ENCODE measurements around the gene IRAK1. TPM values are rescaled to one million over a fixed set of nuclear protein-coding genes. Genes with fewer than 3 reads are reported as not detected.

The IRAK1 gene
- total and polyA plus RNA-seq, 2 of the 8 experiments (the other 6 are each of a cell fraction or from before 2014, with no cell fraction given): 26.6 to 41.7 TPM

DNA sequence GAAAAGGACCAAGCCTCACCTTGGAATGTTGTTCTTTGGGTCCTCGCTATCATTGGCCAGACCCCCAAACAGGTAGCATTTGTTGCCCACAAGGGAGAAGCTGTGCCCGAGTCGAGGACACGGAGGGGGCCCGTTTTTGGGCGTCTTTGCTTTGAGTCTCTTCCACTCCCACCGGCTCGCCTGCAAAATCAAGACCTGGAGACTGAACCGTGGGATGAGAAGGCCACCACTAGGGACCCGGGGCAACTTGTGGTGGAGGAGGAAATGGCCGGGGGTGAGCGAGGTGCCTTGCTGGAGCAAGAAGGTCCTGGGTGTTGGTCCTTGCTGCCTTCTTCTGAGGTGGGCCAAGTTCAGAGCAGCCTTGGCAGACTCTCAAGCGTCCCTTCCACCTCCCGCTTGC is 55.6 kb downstream of the IRAK1 start:
- H3K4me3 ChIP-seq (ENCODE audit: extremely low read depth in 1 of 4, insufficient read depth in 2 of 4, low read depth in 3 of 4, low read length in 4 of 4): no peak overlapping the region
- H2BK15ac ChIP-seq (ENCODE audit: low read length): no peak overlapping the region
- no peak overlapping the region for H2BK12ac ChIP-seq (ENCODE audit: low read depth, low read length)
- peaks cover 8 to 46% (median 29%) of the 10 kb centered on the region in 4 experiments for H3K36me3 ChIP-seq (ENCODE audit: control insufficient read depth in 2 of 4, insufficient read depth in 4 of 4, low read length in 3 of 4)
- no peak overlapping the region for H4K5ac ChIP-seq (ENCODE audit: insufficient read length, low read depth, low read length)
- H2AFZ ChIP-seq (ENCODE audit: low read length): no peak overlapping the region
- H3K56ac ChIP-seq (replicated peaks; ENCODE audit: insufficient read length, low read depth, low read length): no peak overlapping the region
- H3K4ac ChIP-seq (replicated peaks; ENCODE audit: insufficient read length, low read depth, low read length): no peak overlapping the region
- no peak for DNase-seq (ENCODE audit: low read depth in 1 of 2, low spot score in 2 of 2)
- no peaks in the 10 kb centered on the region for H3K9me3 ChIP-seq (ENCODE audit: insufficient read depth in 2 of 2, low read depth in 1 of 2, low read length in 1 of 2)
- no peak overlapping the region for H2BK5ac ChIP-seq (ENCODE audit: low read depth, low read length)
- H3K4me2 ChIP-seq (ENCODE audit: insufficient read depth in 1 of 2, low read depth in 2 of 2, low read length in 2 of 2): no peak overlapping the region
- H3K27me3 ChIP-seq (replicated peaks in 1 of 4; ENCODE audit: control insufficient read depth in 3 of 4, extremely low read depth in 1 of 4, insufficient read depth in 3 of 4, low read length in 3 of 4): no peaks in the 10 kb centered on the region
- FAIRE-seq: no peak
- no peak overlapping the region for H3K18ac ChIP-seq (ENCODE audit: extremely low read depth, low read length)
- ChIA-PET CTCF (ENCODE audit: partially characterized antibody) (interaction anchor here (0.9 to 11.2 kb wide), 2 partner anchors 16 to 24 kb away, joined by 6 to 102 read pairs; partner anchors contain the start of gene RENBP), POLR2A (ENCODE audit: partially characterized antibody) (interaction anchor here (1.1 to 1.2 kb wide), 3 partner anchors 12 to 63 kb away, joined by 3 read pairs; partner anchors contain the start of gene RENBP)
- no peak overlapping the region for H3K9ac ChIP-seq (replicated peaks in 1 of 4; ENCODE audit: extremely low read depth in 1 of 4, low read depth in 3 of 4, low read length in 3 of 4)
- H3K79me2 ChIP-seq (ENCODE audit: control insufficient read depth in 1 of 2, insufficient read depth in 2 of 2, low read length in 2 of 2): peaks cover 36 to 69% of the 10 kb centered on the region in 2 experiments
- no peak overlapping the region for H3K23ac ChIP-seq (ENCODE audit: insufficient read length)
- no peak overlapping the region for H2AK5ac ChIP-seq (ENCODE audit: low read depth, low read length)
- no peak overlapping the region for H2BK20ac ChIP-seq (ENCODE audit: low read length)
- H3K27ac ChIP-seq (ENCODE audit: low read depth, low read length): no peak overlapping the region
- peaks cover 4 to 17% (median 13%) of the 10 kb centered on the region in 4 experiments for H3K4me1 ChIP-seq (replicated peaks in 1 of 4; ENCODE audit: control insufficient read depth in 3 of 4, insufficient read depth in 4 of 4, low read length in 3 of 4)
- H2BK120ac ChIP-seq (replicated peaks; ENCODE audit: low read depth, low read length): no peak overlapping the region
- no peaks in the 10 kb centered on the region; the same call in 1 of the 2 replicates for H3K79me1 ChIP-seq (ENCODE audit: low read depth, low read length)
- no peak overlapping the region for H3K14ac ChIP-seq (ENCODE audit: insufficient read length)
- 99% methylated on average over 13 of the region's 14 CpGs; no CpG with 5 or more reads in 1 of the 2 experiments for WGBS, 2 experiments (ENCODE audit: extremely low coverage in 1 of 2, insufficient coverage in 1 of 2, insufficient read length in 1 of 2, insufficient replicate concordance in 2 of 2, low coverage in 1 of 2, low lambda C conversion rate in 2 of 2, missing lambda C conversion rate in 1 of 2)
- H4K8ac ChIP-seq (ENCODE audit: extremely low read depth, insufficient read depth, low read length): no peak overlapping the region
- peaks cover 13 to 31% of the 10 kb centered on the region in 2 experiments for H4K20me1 ChIP-seq (replicated peaks in 1 of 2; ENCODE audit: control insufficient read depth in 1 of 2, insufficient read depth in 2 of 2, low read length in 2 of 2)
- no peak overlapping the region for H4K91ac ChIP-seq (replicated peaks; ENCODE audit: insufficient read length, low read length)
- H3K23me2 ChIP-seq (ENCODE audit: low read depth, low read length): no peaks in the 10 kb centered on the region; the same call in 1 of the 2 replicates
- no peak for TF ChIP-seq NRF1 (IDR thresholded peaks at IDR 0.05; ENCODE audit: low read depth, low read length)
- no peak for TF ChIP-seq NANOG (IDR thresholded peaks at IDR 0.05; ENCODE audit: insufficient read depth, low read depth, low read length, poor library complexity, severe bottlenecking)
- TF ChIP-seq ASH2L (IDR thresholded peaks at IDR 0.05; ENCODE audit: low read length): no peak
- no peak for TF ChIP-seq FOSL1 (IDR thresholded peaks at IDR 0.05; ENCODE audit: insufficient read depth, low read depth, low read length)
- TF ChIP-seq SP4 (IDR thresholded peaks at IDR 0.05; ENCODE audit: low read length): no peak
- TF ChIP-seq CBX5 (IDR thresholded peaks at IDR 0.05; ENCODE audit: low read depth, low read length): no peak
- TF ChIP-seq CTCF (IDR thresholded peaks at IDR 0.05; ENCODE audit: control extremely low read depth in 1 of 3, insufficient read depth in 1 of 3, low read depth in 1 of 3, low read length in 3 of 3): no peak
- no peak for TF ChIP-seq YY1 (IDR thresholded peaks at IDR 0.05; ENCODE audit: low read depth, low read length)
- TF ChIP-seq SIN3A (conservative IDR thresholded peaks at IDR 0.05 in 1 of 2, IDR thresholded peaks at IDR 0.05 in 1 of 2; ENCODE audit: low read depth in 1 of 2, low read length in 2 of 2): no peak
- no peak for TF ChIP-seq SIRT6 (IDR thresholded peaks at IDR 0.05; ENCODE audit: low read length)
- no peak for TF ChIP-seq RBBP5 (IDR thresholded peaks at IDR 0.05; ENCODE audit: borderline replicate concordance, low read depth, low read length)
- TF ChIP-seq CHD2 (IDR thresholded peaks at IDR 0.05; ENCODE audit: low read length): no peak
